COR-L47 (cell line): ENCODE measurements around the gene TPX2.
A peak's percentile ranks its signal among the peaks of the same experiment; 100 is the strongest.
"Not testable (repeated sequence)": the region's sequence is repeated elsewhere in the genome, so short reads cannot be mapped to it uniquely, and the experiment has no call there.

Experiments
- DNase-seq: peaks from one replicate; lab custom pipeline; 2025; lab: John Stamatoyannopoulos, UW

The TPX2 gene

GRCh38 chr20:31814142-31814541 is 75.1 kb downstream of the TPX2 start:
- not testable (repeated sequence) for DNase-seq

GRCh38 chr20:31815408-31816188 is 76.5 kb downstream of the TPX2 start:
- DNase-seq: peak; percentile 79

- DNase-seq: no peak
These were observed 77.1 kb downstream of the TPX2 start for GRCh38 chr20:31816221-31816620.

- DNase-seq: no peak
These were observed 78.4 kb downstream of the TPX2 start for GRCh38 chr20:31817461-31817860.

GRCh38 chr20:31818376-31818908 is 79.4 kb downstream of the TPX2 start:
- DNase-seq: no peak

- no peak for DNase-seq
These were observed 80.1 kb downstream of the TPX2 start, which contains the start of gene MYLK2 for GRCh38 chr20:31819083-31819784. Gene MYLK2 (plus strand): TSS chr20:31819356. CDS start chr20:31819581, 225 bp downstream.

- no peak for DNase-seq
These were observed 81.1 kb downstream of the TPX2 start for GRCh38 chr20:31820228-31820627.

- DNase-seq: no peak
These were observed 82.3 kb downstream of the TPX2 start for GRCh38 chr20:31821427-31821826.

GRCh38 chr20:31822421-31823330 is 83.6 kb downstream of the TPX2 start:
- peak; percentile 93 for DNase-seq

- DNase-seq: no peak
These were observed 84.5 kb downstream of the TPX2 start for GRCh38 chr20:31823360-31824124.

- DNase-seq: no peak
These were observed 85.0 kb downstream of the TPX2 start for GRCh38 chr20:31824125-31824485.

- no peak for DNase-seq
These were observed 85.6 kb downstream of the TPX2 start for GRCh38 chr20:31824554-31825313.

GRCh38 chr20:31826074-31826473 is 87.0 kb downstream of the TPX2 start:
- no peak for DNase-seq

- DNase-seq: no peak
These were observed 88.0 kb downstream of the TPX2 start for GRCh38 chr20:31827059-31827458.

- DNase-seq: not testable (repeated sequence)
These were observed 88.9 kb downstream of the TPX2 start for GRCh38 chr20:31828016-31828415.

- no peak for DNase-seq
These were observed 90.6 kb downstream of the TPX2 start for GRCh38 chr20:31829731-31830130.

GRCh38 chr20:31830406-31830981 is 91.4 kb downstream of the TPX2 start:
- DNase-seq: no peak

- no peak for DNase-seq
These were observed 92.1 kb downstream of the TPX2 start for GRCh38 chr20:31831211-31831610.

- DNase-seq: no peak
These were observed 92.7 kb downstream of the TPX2 start for GRCh38 chr20:31831771-31832306.
